Activated naive CD8-positive, alpha-beta T cell treated with anti-CD3 and anti-CD28 coated beads, Interleukin-2, amount 10 ng/mL, durations not matched to agents 7 days and 5 days (primary cell): ENCODE measurements around the gene GNAI3. TPM values are rescaled to one million over a fixed set of nuclear protein-coding genes. Genes with fewer than 3 reads are reported as not detected.

Source experiments
- ATAC-seq: fragments of 150-1000 bp; cut with Tn5 transposase; one replicate; pipeline ENCODE4 v1.10.0; 2021; ENCODE audit warnings: low read depth, moderate library complexity
- POLR2A ChIA-PET: fragments of 350-600 bp; sonication (Branson Sonifier 250); formaldehyde crosslinking; loops from one replicate; lab custom pipeline; 2021; ENCODE audit warnings: antibody characterized with exemption; lab: Charles Lee
- DNase-seq: peaks from one replicate; pipeline ENCODE4 v3.0.0; 2021
- H3K27ac Mint-ChIP-seq: one replicate; pipeline ENCODE4 v1.8.0; 2022; ENCODE audit warnings: mild to moderate bottlenecking, mixed read lengths
- H3K27me3 Mint-ChIP-seq: one replicate; pipeline ENCODE4 v1.8.0; 2022; ENCODE audit warnings: mild to moderate bottlenecking, moderate library complexity, mixed read lengths
- H3K36me3 Mint-ChIP-seq: one replicate; pipeline ENCODE4 v1.8.0; 2021; ENCODE audit warnings: mild to moderate bottlenecking, mixed read lengths
- H3K4me1 Mint-ChIP-seq: one replicate; pipeline ENCODE4 v1.8.0; 2021; ENCODE audit warnings: mixed read lengths
- H3K4me3 Mint-ChIP-seq: one replicate; pipeline ENCODE4 v1.8.0; 2022; ENCODE audit warnings: mild to moderate bottlenecking, moderate library complexity, mixed read lengths
- H3K9me3 Mint-ChIP-seq: one replicate; pipeline ENCODE4 v1.8.0; 2021; ENCODE audit warnings: mixed read lengths
- total RNA-seq, 2 experiments: library from RNA; stranded (reverse); gene quantifications; one replicate each; pipeline ENCODE4 v1.2.3, GENCODE V29; 2021

Gene GNAI3
- total RNA-seq, 2 experiments from 2014 or later = 8.0 to 8.2 TPM

- DNase-seq (peak; percentile 85), ATAC-seq (peak; percentile 32)
- Mint-ChIP-seq H3K4me1 (peaks cover 58% of the 10 kb centered on the region), H3K36me3 (peaks cover 8% of the 10 kb centered on the region), H3K9me3 (no peaks in the 10 kb centered on the region), H3K27me3 (no peaks in the 10 kb centered on the region), H3K27ac (peak within 1 kb of the TSS; percentile 98), H3K4me3 (peak within 1 kb of the TSS; percentile 97)
- POLR2A ChIA-PET = interaction anchor here (0.6 to 2.4 kb wide), 12 partner anchors 10 to 720 kb away, joined by 3 to 56 read pairs (median 4); partner anchors contain the start of genes AHCYL1, GNAI3, PSMA5 and RBM15
These were observed 71.4 kb downstream of the GNAI3 start, which contains the start of the genes AMPD2 and GNAT2 for GRCh38 chr1:109619576-109620400. Gene AMPD2 (plus strand): TSS chr1:109619837. CDS start chr1:109621176, 1,339 bp downstream. Gene GNAT2 (minus strand): TSS chr1:109619616. CDS start chr1:109612870, 6,746 bp downstream.

- Mint-ChIP-seq H3K36me3 (peaks cover 10% of the 10 kb centered on the region), H3K9me3 (no peaks in the 10 kb centered on the region), H3K27ac (peak overlapping the region; percentile 98), H3K4me1 (peaks cover 61% of the 10 kb centered on the region), H3K4me3 (peak overlapping the region; percentile 97), H3K27me3 (no peaks in the 10 kb centered on the region)
- POLR2A ChIA-PET = interaction anchor here (0.7 to 2.4 kb wide), 9 partner anchors 9 to 719 kb away, joined by 3 to 56 read pairs (median 4); partner anchors contain the start of genes AHCYL1, GNAI3, PSMA5 and RBM15
- DNase-seq (no peak), ATAC-seq (peak; percentile 1)
These were observed 72.0 kb downstream of the GNAI3 start for GRCh38 chr1:109620401-109620791.

- Mint-ChIP-seq H3K36me3 (peaks cover 11% of the 10 kb centered on the region), H3K9me3 (no peaks in the 10 kb centered on the region), H3K27ac (peak overlapping the region; percentile 98), H3K4me3 (peak overlapping the region; percentile 97), H3K4me1 (peaks cover 61% of the 10 kb centered on the region), H3K27me3 (no peaks in the 10 kb centered on the region)
- DNase-seq (peak; percentile 98), ATAC-seq (peak; percentile 82)
- POLR2A ChIA-PET = interaction anchor here (0.7 to 2.4 kb wide), 8 partner anchors 9 to 719 kb away, joined by 3 to 56 read pairs (median 4); partner anchors contain the start of genes AHCYL1, GNAI3 and RBM15
These were observed 72.4 kb downstream of the GNAI3 start for GRCh38 chr1:109620841-109621286.

GRCh38 chr1:109621379-109622136 is 73.1 kb downstream of the GNAI3 start:
- Mint-ChIP-seq H3K4me3 (peak overlapping the region; percentile 97), H3K9me3 (no peaks in the 10 kb centered on the region), H3K36me3 (peaks cover 13% of the 10 kb centered on the region), H3K27me3 (no peaks in the 10 kb centered on the region), H3K4me1 (peaks cover 58% of the 10 kb centered on the region), H3K27ac (peak overlapping the region; percentile 98)
- DNase-seq (no peak), ATAC-seq (peak; percentile 3)
- POLR2A ChIA-PET = interaction anchor here (1.8 kb wide), 1 partner anchor 73 kb away, joined by 8 read pairs; the partner anchor contains the start of gene GNAI3

DNA sequence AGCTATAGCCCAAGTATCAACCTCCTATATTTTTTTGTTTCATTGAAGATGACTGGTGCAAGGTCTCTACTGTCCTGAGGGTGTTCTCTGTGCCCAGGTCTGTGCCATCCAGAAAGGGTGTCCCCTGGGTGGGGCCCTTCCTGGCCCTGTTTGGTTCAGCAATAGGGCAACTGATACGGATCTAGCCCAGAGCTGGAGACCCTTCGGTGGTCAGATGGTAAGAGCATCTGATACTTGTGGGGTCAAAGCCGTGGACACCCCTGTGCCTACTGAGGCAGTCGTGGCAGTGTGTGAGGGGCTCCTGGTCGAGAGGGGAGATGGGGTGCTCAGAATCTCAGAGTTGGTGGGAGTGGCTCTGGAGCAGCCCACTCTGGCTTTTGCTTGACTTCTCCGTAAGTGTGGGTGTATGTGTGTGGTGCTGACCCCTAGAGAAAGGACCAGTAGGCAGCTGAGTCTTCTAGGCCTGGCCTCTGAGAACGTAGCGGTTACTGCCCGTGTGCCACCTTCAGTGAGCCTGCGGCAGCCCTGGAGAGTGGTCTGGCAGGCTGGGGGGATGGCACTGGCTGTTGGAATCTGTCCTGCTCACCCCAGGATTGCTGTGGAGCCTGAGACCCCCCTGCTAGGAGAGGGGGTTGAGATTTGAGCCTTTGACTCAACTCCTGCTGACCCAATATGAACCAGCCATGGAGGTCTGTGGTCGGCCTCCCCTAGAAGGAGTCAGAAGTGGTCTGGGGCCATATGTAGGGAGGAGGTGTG is 73.9 kb downstream of the GNAI3 start:
- ATAC-seq (no peak), DNase-seq (no peak)
- H3K36me3 Mint-ChIP-seq = peaks cover 14% of the 10 kb centered on the region
- H3K4me1 Mint-ChIP-seq = peaks cover 55% of the 10 kb centered on the region
- H3K27me3 Mint-ChIP-seq = no peaks in the 10 kb centered on the region
- peak overlapping the region; percentile 98 for H3K27ac Mint-ChIP-seq
- POLR2A ChIA-PET = interaction anchor here (1.8 kb wide), 1 partner anchor 74 kb away, joined by 8 read pairs; the partner anchor contains the start of gene GNAI3
- peak overlapping the region; percentile 97 for H3K4me3 Mint-ChIP-seq
- no peaks in the 10 kb centered on the region for H3K9me3 Mint-ChIP-seq

DNA sequence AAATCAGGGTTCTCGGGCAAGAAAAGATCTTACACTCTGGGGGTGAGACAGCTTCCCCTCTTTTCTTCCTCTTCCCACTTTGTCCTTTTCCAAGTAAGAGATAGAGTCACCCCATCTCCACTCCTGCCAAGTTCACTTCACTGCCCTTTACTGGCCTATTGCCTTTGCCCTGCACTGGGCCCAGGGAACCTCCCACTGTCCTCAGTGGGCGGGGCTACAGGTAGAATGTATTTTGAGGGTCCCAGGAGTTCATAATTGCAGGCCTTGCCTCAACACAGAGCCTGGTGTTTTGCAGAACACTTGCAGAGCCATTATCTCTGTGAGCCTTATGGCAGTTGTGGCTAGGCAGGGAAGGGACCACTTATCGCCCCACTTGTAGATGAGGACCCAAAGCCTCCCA is 74.5 kb downstream of the GNAI3 start:
- POLR2A ChIA-PET = interaction anchor here (1.8 kb wide), 1 partner anchor 74 kb away, joined by 8 read pairs; the partner anchor contains the start of gene GNAI3
- no peak for DNase-seq
- peaks cover 20% of the 10 kb centered on the region for H3K36me3 Mint-ChIP-seq
- no peaks in the 10 kb centered on the region for H3K27me3 Mint-ChIP-seq
- peak overlapping the region; percentile 98 for H3K27ac Mint-ChIP-seq
- H3K4me1 Mint-ChIP-seq = peaks cover 52% of the 10 kb centered on the region
- no peak for ATAC-seq
- H3K4me3 Mint-ChIP-seq = peak overlapping the region; percentile 97
- H3K9me3 Mint-ChIP-seq = no peaks in the 10 kb centered on the region

DNA sequence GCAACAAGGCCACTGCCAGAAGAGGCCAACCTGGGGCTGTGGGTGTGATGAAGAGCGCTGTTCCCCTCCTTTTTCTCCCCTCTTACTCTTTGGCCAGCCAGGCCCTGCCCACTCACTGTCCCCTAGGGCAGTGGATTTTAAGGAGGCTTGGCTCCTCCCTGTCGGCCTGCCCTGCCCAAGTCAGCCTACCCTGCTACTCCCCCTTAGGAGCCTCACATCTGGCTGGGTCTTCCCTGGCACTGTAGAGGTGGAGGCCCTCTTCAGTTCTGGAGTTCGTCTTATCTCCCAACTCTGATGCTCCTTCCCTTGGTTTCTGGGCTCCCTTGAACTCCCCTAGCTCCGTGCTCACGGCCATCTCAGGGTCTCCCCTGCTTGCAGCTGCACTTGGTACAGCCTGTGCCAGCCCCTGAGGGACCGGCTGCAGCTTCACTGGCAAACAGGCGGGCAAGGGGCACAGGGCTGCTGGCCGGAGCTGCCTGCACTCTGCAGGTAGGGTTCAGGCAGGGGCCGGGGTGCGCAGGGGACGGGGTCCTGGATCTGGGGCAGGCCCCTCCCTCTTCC is 75.3 kb downstream of the GNAI3 start:
- Mint-ChIP-seq H3K27ac (peak overlapping the region; percentile 81), H3K4me3 (peak overlapping the region; percentile 97), H3K27me3 (no peaks in the 10 kb centered on the region), H3K9me3 (no peaks in the 10 kb centered on the region), H3K36me3 (peaks cover 20% of the 10 kb centered on the region), H3K4me1 (peaks cover 49% of the 10 kb centered on the region)
- DNase-seq (no peak), ATAC-seq (no peak)
- POLR2A ChIA-PET = interaction anchor here (1.1 to 1.7 kb wide), 3 partner anchors 13 to 77 kb away, joined by 3 to 21 read pairs (median 3); partner anchors contain the start of gene GNAI3

- Mint-ChIP-seq H3K9me3 (no peaks in the 10 kb centered on the region), H3K4me1 (peaks cover 42% of the 10 kb centered on the region), H3K4me3 (peak overlapping the region; percentile 97), H3K36me3 (peaks cover 22% of the 10 kb centered on the region), H3K27ac (peak overlapping the region; percentile 81), H3K27me3 (no peaks in the 10 kb centered on the region)
- ATAC-seq = peak; percentile 25
- POLR2A ChIA-PET = interaction anchor here (1.1 to 1.7 kb wide), 3 partner anchors 14 to 78 kb away, joined by 3 to 21 read pairs (median 3); partner anchors contain the start of gene GNAI3
- no peak for DNase-seq
These were observed 76.0 kb downstream of the GNAI3 start for GRCh38 chr1:109624201-109625010.

GRCh38 chr1:109625176-109625575 is 76.8 kb downstream of the GNAI3 start:
- Mint-ChIP-seq H3K4me1 (peaks cover 37% of the 10 kb centered on the region), H3K4me3 (no peak overlapping the region), H3K36me3 (peaks cover 26% of the 10 kb centered on the region), H3K27ac (no peak overlapping the region), H3K9me3 (no peaks in the 10 kb centered on the region), H3K27me3 (no peaks in the 10 kb centered on the region)
- POLR2A ChIA-PET = interaction anchor here (0.7 to 1.7 kb wide), 3 partner anchors 76 to 79 kb away, joined by 3 to 21 read pairs (median 4); partner anchors contain the start of gene GNAI3
- no peak for ATAC-seq
- no peak for DNase-seq

- peaks cover 37% of the 10 kb centered on the region for H3K4me1 Mint-ChIP-seq
- H3K27me3 Mint-ChIP-seq = no peaks in the 10 kb centered on the region
- ATAC-seq (no peak), DNase-seq (no peak)
- peak overlapping the region; percentile 69 for H3K27ac Mint-ChIP-seq
- POLR2A ChIA-PET = interaction anchor here (0.7 to 1.9 kb wide), 3 partner anchors 9 to 77 kb away, joined by 3 to 8 read pairs (median 4); partner anchors contain the start of gene GNAI3
- H3K4me3 Mint-ChIP-seq = no peak overlapping the region
- H3K36me3 Mint-ChIP-seq = peaks cover 26% of the 10 kb centered on the region
- no peaks in the 10 kb centered on the region for H3K9me3 Mint-ChIP-seq
These were observed 77.5 kb downstream of the GNAI3 start for GRCh38 chr1:109625601-109626560.
